Measurements from ENCODE around the gene ZFAND2A.
"Not testable (repeated sequence)": the region's sequence is repeated elsewhere in the genome, so short reads cannot be mapped to it uniquely, and the experiment has no call there.

DNA sequence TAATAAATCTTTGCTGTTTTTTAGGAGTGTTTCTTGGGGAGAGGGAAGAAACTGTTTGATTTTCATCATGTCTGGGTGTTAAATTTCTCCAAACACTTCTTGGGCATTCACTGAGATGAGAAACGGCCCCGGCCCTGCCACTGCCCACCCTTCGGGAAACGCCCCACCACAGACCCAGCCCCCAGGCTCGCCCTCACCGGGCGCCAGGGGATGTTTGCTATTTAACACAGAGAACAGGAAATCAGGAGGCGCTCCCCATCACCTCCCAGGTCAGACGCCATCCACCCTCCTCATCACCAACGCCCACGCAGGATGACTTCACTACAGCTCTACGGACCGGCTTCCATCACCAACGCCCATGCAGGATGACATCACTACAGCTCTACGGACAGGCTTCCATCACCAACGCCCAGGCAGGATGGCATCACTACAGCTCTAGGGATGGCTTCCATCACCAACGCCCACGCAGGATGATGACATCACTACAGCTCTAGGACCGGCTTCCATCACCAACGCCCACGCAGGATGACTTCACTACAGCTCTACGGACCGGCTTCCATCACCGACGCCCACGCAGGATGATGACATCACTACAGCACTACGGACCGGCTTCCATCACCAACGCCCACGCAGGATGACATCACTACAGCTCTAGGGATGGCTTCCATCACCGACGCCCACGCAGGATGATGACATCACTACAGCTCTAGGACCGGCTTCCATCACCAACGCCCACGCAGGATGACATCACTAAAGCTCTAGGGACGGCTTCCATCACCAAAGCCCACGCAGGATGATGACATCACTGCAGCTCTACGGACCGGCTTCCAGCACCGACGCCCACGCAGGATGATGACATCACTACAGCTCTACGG is 44.6 kb downstream of the ZFAND2A start:
- TF ChIP-seq POLR2A (IDR thresholded peaks at IDR 0.05): not testable (repeated sequence)
- TF ChIP-seq, protein P1, sequence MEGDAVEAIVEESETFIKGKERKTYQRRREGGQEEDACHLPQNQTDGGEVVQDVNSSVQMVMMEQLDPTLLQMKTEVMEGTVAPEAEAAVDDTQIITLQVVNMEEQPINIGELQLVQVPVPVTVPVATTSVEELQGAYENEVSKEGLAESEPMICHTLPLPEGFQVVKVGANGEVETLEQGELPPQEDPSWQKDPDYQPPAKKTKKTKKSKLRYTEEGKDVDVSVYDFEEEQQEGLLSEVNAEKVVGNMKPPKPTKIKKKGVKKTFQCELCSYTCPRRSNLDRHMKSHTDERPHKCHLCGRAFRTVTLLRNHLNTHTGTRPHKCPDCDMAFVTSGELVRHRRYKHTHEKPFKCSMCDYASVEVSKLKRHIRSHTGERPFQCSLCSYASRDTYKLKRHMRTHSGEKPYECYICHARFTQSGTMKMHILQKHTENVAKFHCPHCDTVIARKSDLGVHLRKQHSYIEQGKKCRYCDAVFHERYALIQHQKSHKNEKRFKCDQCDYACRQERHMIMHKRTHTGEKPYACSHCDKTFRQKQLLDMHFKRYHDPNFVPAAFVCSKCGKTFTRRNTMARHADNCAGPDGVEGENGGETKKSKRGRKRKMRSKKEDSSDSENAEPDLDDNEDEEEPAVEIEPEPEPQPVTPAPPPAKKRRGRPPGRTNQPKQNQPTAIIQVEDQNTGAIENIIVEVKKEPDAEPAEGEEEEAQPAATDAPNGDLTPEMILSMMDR (IDR thresholded peaks at IDR 0.05): not testable (repeated sequence)
